Smooth muscle cell (in vitro differentiated cells): Measurements from ENCODE around the gene FREM1. TPM values are rescaled to one million over a fixed set of nuclear protein-coding genes. Genes with fewer than 3 reads are reported as not detected.

Experiments
- DNase-seq: peaks from one replicate; lab custom pipeline; 2025; ENCODE audit not compliant: unreplicated experiment; lab: John Stamatoyannopoulos, UW
- H2AFZ ChIP-seq: fragments of 200-600 bp; sonication (generic); 2 replicates; pipeline ENCODE4 v1.6.0; 2016; ENCODE audit warnings: antibody characterized with exemption, low read depth, mild to moderate bottlenecking
- H3F3A ChIP-seq: fragments of 200-600 bp; sonication (generic); 2 replicates; pipeline ENCODE4 v1.6.0; 2017; ENCODE audit warnings: antibody characterized with exemption, low read depth
- H3K27ac ChIP-seq: fragments of 200-600 bp; sonication (generic); 2 replicates; pipeline ENCODE4 v1.5.1; 2016; ENCODE audit warnings: low read depth, mild to moderate bottlenecking
- H3K27me3 ChIP-seq: fragments of 200-600 bp; sonication (generic); 2 replicates; pipeline ENCODE4 v1.6.1; 2016; ENCODE audit warnings: low read depth, mild to moderate bottlenecking
- H3K36me3 ChIP-seq: fragments of 200-600 bp; sonication (generic); 2 replicates; pipeline ENCODE4 v1.5.1; 2016; ENCODE audit warnings: low read depth
- H3K4me1 ChIP-seq: fragments of 200-600 bp; sonication (generic); 2 replicates; pipeline ENCODE4 v1.5.1; 2016; ENCODE audit warnings: low read depth
- H3K4me2 ChIP-seq: fragments of 200-600 bp; sonication (generic); 2 replicates; pipeline ENCODE4 v1.6.0; 2016; ENCODE audit warnings: mild to moderate bottlenecking
- H3K4me3 ChIP-seq: fragments of 200-600 bp; sonication (generic); 2 replicates; pipeline ENCODE4 v1.5.1; 2016; ENCODE audit warnings: mild to moderate bottlenecking
- H3K79me2 ChIP-seq: fragments of 200-600 bp; sonication (generic); 2 replicates; pipeline ENCODE4 v1.6.0; 2016; ENCODE audit warnings: low read depth, mild to moderate bottlenecking
- H3K9ac ChIP-seq: fragments of 200-600 bp; sonication (generic); 2 replicates; pipeline ENCODE4 v1.6.0; 2016; ENCODE audit warnings: low read depth
- H3K9me3 ChIP-seq: fragments of 200-600 bp; sonication (generic); replicated peaks from 2 replicates; pipeline ENCODE4 v1.5.1; 2016; ENCODE audit warnings: low read depth
- H4K20me1 ChIP-seq: fragments of 200-600 bp; sonication (generic); 2 replicates; pipeline ENCODE4 v1.6.0; 2016; ENCODE audit warnings: low read depth
- WGBS: methylation state at CpG from one replicate; pipeline ENCODE4 v1.1.7; 2016; ENCODE audit warnings: low lambda C conversion rate; 5-methylcytosine and 5-hydroxymethylcytosine counted together
- polyA plus RNA-seq: library from polyadenylated mRNA; unstranded; fragments of >200 nt; fragmentation: Nextera tagmentation; extraction: Ambion mirVana; gene quantifications from 2 replicates; pipeline ENCODE4 v1.2.1, GENCODE V29; 2016
- total RNA-seq: library from RNA; depleted of rRNA; stranded (reverse); fragments of >200 nt; gene quantifications from 2 replicates; pipeline ENCODE4 v1.2.3, GENCODE V29; 2014
- TF ChIP-seq, protein P1 (sequence below): fragments of 200-600 bp; sonication (generic); IDR thresholded peaks from 2 replicates; pipeline ENCODE4 v1.5.1; 2017; ENCODE audit warnings: borderline replicate concordance, mild to moderate bottlenecking, antibody characterized with exemption; ENCODE audit not compliant: insufficient read depth, poor library complexity, severe bottlenecking

The FREM1 gene
- total and polyA plus RNA-seq, 2 experiments from 2014 or later, result 18.0 TPM

DNA sequence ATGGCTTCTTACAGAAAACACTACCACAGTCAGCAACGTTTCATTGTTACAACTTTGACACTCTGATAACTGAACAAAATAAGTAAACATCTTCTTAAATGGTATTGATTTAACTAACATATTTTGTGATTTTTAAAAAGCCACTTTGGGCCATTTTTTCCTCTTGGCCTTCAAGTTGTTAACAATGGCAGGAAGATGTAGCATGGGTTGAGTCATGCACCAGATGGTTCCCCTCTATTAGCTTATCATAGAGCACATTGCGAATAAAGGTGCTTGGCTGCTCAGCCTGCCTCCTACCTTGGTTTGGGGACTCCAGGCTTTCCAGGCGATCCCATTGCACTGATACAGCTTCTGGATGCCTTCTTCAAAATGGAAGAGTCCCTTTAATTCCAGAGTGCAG, 163.6 kb downstream of the FREM1 start:
- TF ChIP-seq, protein P1, sequence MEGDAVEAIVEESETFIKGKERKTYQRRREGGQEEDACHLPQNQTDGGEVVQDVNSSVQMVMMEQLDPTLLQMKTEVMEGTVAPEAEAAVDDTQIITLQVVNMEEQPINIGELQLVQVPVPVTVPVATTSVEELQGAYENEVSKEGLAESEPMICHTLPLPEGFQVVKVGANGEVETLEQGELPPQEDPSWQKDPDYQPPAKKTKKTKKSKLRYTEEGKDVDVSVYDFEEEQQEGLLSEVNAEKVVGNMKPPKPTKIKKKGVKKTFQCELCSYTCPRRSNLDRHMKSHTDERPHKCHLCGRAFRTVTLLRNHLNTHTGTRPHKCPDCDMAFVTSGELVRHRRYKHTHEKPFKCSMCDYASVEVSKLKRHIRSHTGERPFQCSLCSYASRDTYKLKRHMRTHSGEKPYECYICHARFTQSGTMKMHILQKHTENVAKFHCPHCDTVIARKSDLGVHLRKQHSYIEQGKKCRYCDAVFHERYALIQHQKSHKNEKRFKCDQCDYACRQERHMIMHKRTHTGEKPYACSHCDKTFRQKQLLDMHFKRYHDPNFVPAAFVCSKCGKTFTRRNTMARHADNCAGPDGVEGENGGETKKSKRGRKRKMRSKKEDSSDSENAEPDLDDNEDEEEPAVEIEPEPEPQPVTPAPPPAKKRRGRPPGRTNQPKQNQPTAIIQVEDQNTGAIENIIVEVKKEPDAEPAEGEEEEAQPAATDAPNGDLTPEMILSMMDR, result no peak
- Histone ChIP-seq H2AFZ (no peak overlapping the region), H3K79me2 (no peaks in the 10 kb centered on the region), H3K9ac (no peak overlapping the region), H3K36me3 (peaks cover 4% of the 10 kb centered on the region), H4K20me1 (no peaks in the 10 kb centered on the region), H3K4me2 (no peak overlapping the region), H3K9me3 (no peaks in the 10 kb centered on the region), H3K4me1 (no peaks in the 10 kb centered on the region), H3K27me3 (no peaks in the 10 kb centered on the region), H3F3A (no peaks in the 10 kb centered on the region), H3K27ac (peak overlapping the region; percentile 20), H3K4me3 (no peak overlapping the region)
- WGBS, result 92% methylated on average over 3 of the region's 3 CpGs
- no peak for DNase-seq

DNA sequence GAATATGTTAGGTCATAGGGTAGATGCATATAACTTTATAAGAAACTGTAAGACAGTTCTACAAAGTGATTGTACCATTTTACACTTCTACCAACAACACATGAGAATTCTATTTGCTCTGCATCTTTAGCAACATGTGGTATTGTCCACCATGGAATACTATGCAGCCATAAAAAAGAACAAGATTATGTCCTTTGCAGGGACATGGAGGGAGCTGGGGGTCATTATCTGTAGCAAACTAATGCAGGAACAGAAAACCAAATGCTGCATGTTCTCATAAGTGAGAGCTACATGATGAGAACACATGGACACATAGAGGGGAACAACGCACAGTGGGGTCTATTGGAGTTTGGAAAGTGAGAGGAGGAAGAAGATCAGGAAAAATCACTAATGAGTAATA, 165.5 kb downstream of the FREM1 start:
- no peak overlapping the region for H3K27ac ChIP-seq
- H2AFZ ChIP-seq, result no peak overlapping the region
- WGBS, result 100% methylated on average over 1 of the region's 1 CpG
- TF ChIP-seq, protein P1, result no peak
- no peaks in the 10 kb centered on the region for H4K20me1 ChIP-seq
- no peaks in the 10 kb centered on the region for H3K27me3 ChIP-seq
- no peak for DNase-seq
- H3K4me2 ChIP-seq, result no peak overlapping the region
- H3K36me3 ChIP-seq, result no peaks in the 10 kb centered on the region
- H3K79me2 ChIP-seq, result no peaks in the 10 kb centered on the region
- H3K4me3 ChIP-seq, result no peak overlapping the region
- no peaks in the 10 kb centered on the region for H3K4me1 ChIP-seq
- no peaks in the 10 kb centered on the region for H3F3A ChIP-seq
- H3K9ac ChIP-seq, result no peak overlapping the region
- no peaks in the 10 kb centered on the region for H3K9me3 ChIP-seq

DNA sequence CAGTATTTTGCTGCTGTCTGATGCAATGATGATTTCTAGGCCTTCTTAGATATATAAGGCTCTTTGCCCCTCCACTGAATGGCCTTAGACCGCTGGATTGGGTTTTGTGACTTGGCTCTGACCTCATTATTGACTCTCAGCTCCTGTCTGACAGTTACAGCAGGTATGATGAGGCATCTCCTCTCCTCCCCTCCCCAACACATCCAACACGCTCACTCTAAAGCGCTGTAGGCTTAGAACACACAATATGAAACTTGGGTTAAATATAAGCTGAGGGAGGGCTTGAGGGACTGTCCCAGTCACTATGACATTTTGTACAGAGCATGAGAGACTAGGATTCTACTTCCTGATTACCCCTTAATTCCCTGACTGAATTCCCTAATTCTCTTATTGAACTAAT, 168.9 kb downstream of the FREM1 start:
- no peak overlapping the region for H3K4me3 ChIP-seq
- no peaks in the 10 kb centered on the region for H3K79me2 ChIP-seq
- no peaks in the 10 kb centered on the region for H3K9me3 ChIP-seq
- H2AFZ ChIP-seq, result no peak overlapping the region
- no peak overlapping the region for H3K9ac ChIP-seq
- H3K27ac ChIP-seq, result no peak overlapping the region
- H4K20me1 ChIP-seq, result no peaks in the 10 kb centered on the region
- no peak overlapping the region for H3K4me2 ChIP-seq
- H3K27me3 ChIP-seq, result no peaks in the 10 kb centered on the region
- no peaks in the 10 kb centered on the region for H3K4me1 ChIP-seq
- H3F3A ChIP-seq, result no peaks in the 10 kb centered on the region
- DNase-seq, result no peak
- no peaks in the 10 kb centered on the region for H3K36me3 ChIP-seq
- TF ChIP-seq, protein P1, result no peak
- WGBS, result 96% methylated on average over 3 of the region's 3 CpGs

DNA sequence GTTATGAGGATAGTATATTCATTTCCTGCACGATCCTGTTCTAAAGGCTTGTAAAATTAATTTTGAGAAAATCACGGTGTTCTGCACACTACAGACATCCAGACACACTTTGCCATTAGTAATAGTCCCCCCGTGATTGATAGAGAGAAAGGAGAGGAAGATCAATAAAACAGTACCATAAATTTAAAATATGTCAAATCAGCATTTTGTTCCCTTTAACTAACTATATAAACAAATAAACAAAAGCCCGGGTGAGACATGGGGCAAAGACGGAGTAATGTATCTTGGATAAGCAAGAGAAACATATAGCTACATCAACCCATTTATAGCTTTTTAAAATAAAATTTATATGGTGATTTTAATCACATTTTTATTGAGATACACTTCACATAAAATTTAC, 177.1 kb downstream of the FREM1 start:
- 85% methylated on average over 5 of the region's 5 CpGs for WGBS
- Histone ChIP-seq H3K9ac (no peak overlapping the region), H4K20me1 (no peaks in the 10 kb centered on the region), H3K4me3 (no peak overlapping the region), H3K4me1 (no peaks in the 10 kb centered on the region), H3K27me3 (no peaks in the 10 kb centered on the region), H3K27ac (no peak overlapping the region), H3K4me2 (no peak overlapping the region), H3F3A (no peaks in the 10 kb centered on the region), H3K79me2 (no peaks in the 10 kb centered on the region), H3K9me3 (no peaks in the 10 kb centered on the region), H3K36me3 (no peaks in the 10 kb centered on the region), H2AFZ (no peak overlapping the region)
- TF ChIP-seq, protein P1, result no peak
- DNase-seq, result no peak
